Measurements from ENCODE around the gene GRHL1. TPM values are rescaled to one million over a fixed set of nuclear protein-coding genes. Genes with fewer than 3 reads are reported as not detected.

Gene GRHL1
- total and polyA plus RNA-seq, 9 of the 15 experiments (the other 6 are each of a cell fraction or from before 2014, with no cell fraction given) = 1.7 to 6.1 (median 4.7) TPM

DNA sequence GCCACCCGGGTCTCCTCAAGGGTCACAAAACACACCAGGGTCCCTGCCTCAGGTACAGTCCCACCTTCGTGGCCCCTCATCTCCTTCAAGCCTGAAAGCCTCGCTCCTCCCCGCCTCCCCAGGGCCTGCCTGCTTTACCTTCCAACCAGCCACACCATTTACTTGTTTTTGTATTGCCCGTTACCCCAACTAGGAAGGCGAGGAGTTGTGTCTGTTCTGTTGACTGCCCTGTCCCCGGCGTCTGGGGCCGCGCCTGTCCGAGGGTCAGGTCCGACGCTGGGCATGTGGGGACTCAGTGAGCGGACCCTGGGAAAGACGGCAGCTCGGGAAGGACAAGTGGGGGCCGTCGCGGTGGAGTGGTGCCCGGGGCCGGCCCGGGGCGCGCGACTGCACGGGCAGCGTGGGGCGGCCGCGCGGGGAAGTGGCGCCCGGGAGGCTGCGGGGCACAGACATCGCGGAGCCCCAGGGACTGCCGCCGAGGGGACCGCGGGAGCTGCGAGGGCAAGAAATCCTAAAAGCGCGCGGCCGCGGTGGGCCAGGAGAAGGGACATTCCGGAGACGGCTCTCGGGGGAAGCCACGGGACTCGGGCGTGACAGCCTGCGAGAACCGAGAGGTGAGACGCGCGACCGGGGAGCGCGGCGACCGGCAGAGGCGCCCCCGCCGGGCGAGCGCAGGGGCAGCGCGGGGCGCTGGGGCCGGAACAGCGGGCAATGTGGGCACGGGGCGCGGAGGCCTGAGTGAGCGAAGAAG is 797 bp upstream of the GRHL1 start (continued):
- peak; percentile 0 for TF ChIP-seq FIP1L1 (IDR thresholded peaks at IDR 0.05; ENCODE audit: low read depth, low read length, poor library complexity, severe bottlenecking)

DNA sequence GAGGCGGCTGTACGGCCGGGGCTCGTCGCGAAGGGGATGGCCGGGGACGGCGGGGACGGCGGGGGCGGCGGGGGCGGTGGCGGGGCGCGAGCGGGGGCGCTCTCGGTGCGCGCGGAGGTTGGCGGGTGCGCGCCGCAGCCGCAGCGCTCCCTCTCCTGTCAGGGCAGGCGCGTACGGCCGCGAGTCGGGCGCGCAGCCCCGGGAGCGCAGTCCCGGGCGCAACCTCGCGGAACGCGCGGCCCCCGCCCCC is 296 bp upstream of the GRHL1 start:
- intact Hi-C loops (cut with micrococcal nuclease) (loop anchor here (5.0 kb wide), 1 partner anchor 784 kb away; no protein-coding TSS in a partner anchor), in situ Hi-C loops (cut with MboI) (no loop called here)
- ATAC-seq (no peak), FAIRE-seq (no peak), DNase-seq (ENCODE audit: extremely low read depth in 1 of 4, low spot score in 3 of 4) (no peak)
- no peaks in the 10 kb centered on the region for H3K9me1 ChIP-seq (ENCODE audit: control insufficient read depth, insufficient read depth, low read length)
- peak overlapping the region; percentile 67; the same call in 1 of the 3 replicates for H3K27ac ChIP-seq (ENCODE audit: extremely low read depth, low read depth, low read length)
- POLR2A ChIA-PET = no interaction called here
- H3K9ac ChIP-seq (ENCODE audit: insufficient read depth in 1 of 2, low read depth in 2 of 2, low read length in 2 of 2) = peak overlapping the region; percentile 68 to 97; a peak in 3 of 4 replicates
- H3K4me1 ChIP-seq (replicated peaks in 1 of 2; ENCODE audit: control insufficient read depth in 2 of 2, insufficient read depth in 2 of 2, low read length in 2 of 2) = peaks cover 10 to 16% of the 10 kb centered on the region in 2 experiments; a peak in 3 of 5 replicates
- no TSS peak for BruUV-seq (replicated peaks)
- no peaks in the 10 kb centered on the region for H3K9me3 ChIP-seq (replicated peaks; ENCODE audit: control insufficient read depth, insufficient read depth, low read depth, low read length)
- peaks cover 8% of the 10 kb centered on the region; the same call in 1 of the 3 replicates for H3K36me3 ChIP-seq (ENCODE audit: control insufficient read depth, insufficient read depth, low read length)
- H3K4me3 ChIP-seq = peak overlapping the region; percentile 79
- peak overlapping the region; percentile 64; the same call in 1 of the 2 replicates for H3K4me2 ChIP-seq (ENCODE audit: insufficient read depth, low read length)
- CTCF ChIA-PET (ENCODE audit: low intra/inter-chr PET ratio) = interaction anchor here (1.2 kb wide), 1 partner anchor 98 kb away, joined by 3 read pairs; no protein-coding TSS in a partner anchor
- H3K27me3 ChIP-seq (ENCODE audit: control insufficient read depth in 2 of 2, insufficient read depth in 2 of 2, low read length in 2 of 2) = 0 out of 5 replicates have a peak, but pooled peaks cover 0 to under 1% of the 10 kb centered on the region in 2 experiments
- WGBS (ENCODE audit: insufficient coverage, low coverage, missing lambda C conversion rate) = 0% methylated on average over 10 of the region's 47 CpGs
- 0 out of 3 replicates have a peak, but pooled peaks cover 2% of the 10 kb centered on the region for H3K79me2 ChIP-seq (ENCODE audit: control insufficient read depth, insufficient read depth, low read length)
- H4K20me1 ChIP-seq (replicated peaks; ENCODE audit: control insufficient read depth, insufficient read depth, low read length) = no peaks in the 10 kb centered on the region
- peak overlapping the region; percentile 92 for H2AFZ ChIP-seq (ENCODE audit: low read depth, low read length)
- peak; percentile 74; the same call in 1 of the 2 replicates for TF ChIP-seq ZKSCAN8 (CRISPR knock-in tag; IDR thresholded peaks at IDR 0.05)
- peak; percentile 65 for TF ChIP-seq FOSL1 (tag; conservative IDR thresholded peaks at IDR 0.05)
- TF ChIP-seq ZNF584 (CRISPR knock-in tag; IDR thresholded peaks at IDR 0.05; ENCODE audit: low read depth) = peak; percentile 91; the same call in 1 of the 2 replicates
- TF ChIP-seq, protein P1, sequence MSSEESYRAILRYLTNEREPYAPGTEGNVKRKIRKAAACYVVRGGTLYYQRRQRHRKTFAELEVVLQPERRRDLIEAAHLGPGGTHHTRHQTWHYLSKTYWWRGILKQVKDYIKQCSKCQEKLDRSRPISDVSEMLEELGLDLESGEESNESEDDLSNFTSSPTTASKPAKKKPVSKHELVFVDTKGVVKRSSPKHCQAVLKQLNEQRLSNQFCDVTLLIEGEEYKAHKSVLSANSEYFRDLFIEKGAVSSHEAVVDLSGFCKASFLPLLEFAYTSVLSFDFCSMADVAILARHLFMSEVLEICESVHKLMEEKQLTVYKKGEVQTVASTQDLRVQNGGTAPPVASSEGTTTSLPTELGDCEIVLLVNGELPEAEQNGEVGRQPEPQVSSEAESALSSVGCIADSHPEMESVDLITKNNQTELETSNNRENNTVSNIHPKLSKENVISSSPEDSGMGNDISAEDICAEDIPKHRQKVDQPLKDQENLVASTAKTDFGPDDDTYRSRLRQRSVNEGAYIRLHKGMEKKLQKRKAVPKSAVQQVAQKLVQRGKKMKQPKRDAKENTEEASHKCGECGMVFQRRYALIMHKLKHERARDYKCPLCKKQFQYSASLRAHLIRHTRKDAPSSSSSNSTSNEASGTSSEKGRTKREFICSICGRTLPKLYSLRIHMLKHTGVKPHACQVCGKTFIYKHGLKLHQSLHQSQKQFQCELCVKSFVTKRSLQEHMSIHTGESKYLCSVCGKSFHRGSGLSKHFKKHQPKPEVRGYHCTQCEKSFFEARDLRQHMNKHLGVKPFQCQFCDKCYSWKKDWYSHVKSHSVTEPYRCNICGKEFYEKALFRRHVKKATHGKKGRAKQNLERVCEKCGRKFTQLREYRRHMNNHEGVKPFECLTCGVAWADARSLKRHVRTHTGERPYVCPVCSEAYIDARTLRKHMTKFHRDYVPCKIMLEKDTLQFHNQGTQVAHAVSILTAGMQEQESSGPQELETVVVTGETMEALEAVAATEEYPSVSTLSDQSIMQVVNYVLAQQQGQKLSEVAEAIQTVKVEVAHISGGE (CRISPR knock-in tag; IDR thresholded peaks at IDR 0.05) = peak in 1 of 3 experiments; percentile 91; a peak in 2 of 6 replicates
- TF ChIP-seq, protein P2, sequence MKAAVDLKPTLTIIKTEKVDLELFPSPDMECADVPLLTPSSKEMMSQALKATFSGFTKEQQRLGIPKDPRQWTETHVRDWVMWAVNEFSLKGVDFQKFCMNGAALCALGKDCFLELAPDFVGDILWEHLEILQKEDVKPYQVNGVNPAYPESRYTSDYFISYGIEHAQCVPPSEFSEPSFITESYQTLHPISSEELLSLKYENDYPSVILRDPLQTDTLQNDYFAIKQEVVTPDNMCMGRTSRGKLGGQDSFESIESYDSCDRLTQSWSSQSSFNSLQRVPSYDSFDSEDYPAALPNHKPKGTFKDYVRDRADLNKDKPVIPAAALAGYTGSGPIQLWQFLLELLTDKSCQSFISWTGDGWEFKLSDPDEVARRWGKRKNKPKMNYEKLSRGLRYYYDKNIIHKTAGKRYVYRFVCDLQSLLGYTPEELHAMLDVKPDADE (conservative IDR thresholded peaks at IDR 0.05; ENCODE audit: control insufficient read depth, low read depth, low read length) = 0 out of 2 replicates have a peak, but pooled peaks have one; percentile 7
- TF ChIP-seq FIP1L1 (IDR thresholded peaks at IDR 0.05; ENCODE audit: low read depth, low read length, poor library complexity, severe bottlenecking) = peak; percentile 4
- TF ChIP-seq, protein P3, sequence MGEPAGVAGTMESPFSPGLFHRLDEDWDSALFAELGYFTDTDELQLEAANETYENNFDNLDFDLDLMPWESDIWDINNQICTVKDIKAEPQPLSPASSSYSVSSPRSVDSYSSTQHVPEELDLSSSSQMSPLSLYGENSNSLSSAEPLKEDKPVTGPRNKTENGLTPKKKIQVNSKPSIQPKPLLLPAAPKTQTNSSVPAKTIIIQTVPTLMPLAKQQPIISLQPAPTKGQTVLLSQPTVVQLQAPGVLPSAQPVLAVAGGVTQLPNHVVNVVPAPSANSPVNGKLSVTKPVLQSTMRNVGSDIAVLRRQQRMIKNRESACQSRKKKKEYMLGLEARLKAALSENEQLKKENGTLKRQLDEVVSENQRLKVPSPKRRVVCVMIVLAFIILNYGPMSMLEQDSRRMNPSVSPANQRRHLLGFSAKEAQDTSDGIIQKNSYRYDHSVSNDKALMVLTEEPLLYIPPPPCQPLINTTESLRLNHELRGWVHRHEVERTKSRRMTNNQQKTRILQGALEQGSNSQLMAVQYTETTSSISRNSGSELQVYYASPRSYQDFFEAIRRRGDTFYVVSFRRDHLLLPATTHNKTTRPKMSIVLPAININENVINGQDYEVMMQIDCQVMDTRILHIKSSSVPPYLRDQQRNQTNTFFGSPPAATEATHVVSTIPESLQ (CRISPR knock-in tag; IDR thresholded peaks at IDR 0.05) = no peak
- TF ChIP-seq, protein P4, sequence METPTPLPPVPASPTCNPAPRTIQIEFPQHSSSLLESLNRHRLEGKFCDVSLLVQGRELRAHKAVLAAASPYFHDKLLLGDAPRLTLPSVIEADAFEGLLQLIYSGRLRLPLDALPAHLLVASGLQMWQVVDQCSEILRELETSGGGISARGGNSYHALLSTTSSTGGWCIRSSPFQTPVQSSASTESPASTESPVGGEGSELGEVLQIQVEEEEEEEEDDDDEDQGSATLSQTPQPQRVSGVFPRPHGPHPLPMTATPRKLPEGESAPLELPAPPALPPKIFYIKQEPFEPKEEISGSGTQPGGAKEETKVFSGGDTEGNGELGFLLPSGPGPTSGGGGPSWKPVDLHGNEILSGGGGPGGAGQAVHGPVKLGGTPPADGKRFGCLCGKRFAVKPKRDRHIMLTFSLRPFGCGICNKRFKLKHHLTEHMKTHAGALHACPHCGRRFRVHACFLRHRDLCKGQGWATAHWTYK (CRISPR knock-in tag; IDR thresholded peaks at IDR 0.05) = no peak
- no peak for TF ChIP-seq XRCC5 (IDR thresholded peaks at IDR 0.05; ENCODE audit: low read depth, low read length)

Data from K562 (cell line).